ENCODE measurements around the gene HOXB3.

GRCh38 chr17:48547808-48548522 lies 42.1 kb downstream of the HOXB3 start:
- TF ChIP-seq CREB5 (CRISPR knock-in tag; IDR thresholded peaks at IDR 0.05; ENCODE audit: low read depth): no peak
- TF ChIP-seq TSHZ2 (CRISPR knock-in tag; IDR thresholded peaks at IDR 0.05): no peak
- TF ChIP-seq RARB (CRISPR knock-in tag; IDR thresholded peaks at IDR 0.05): no peak
- no peak for TF ChIP-seq PATZ1 (CRISPR knock-in tag; IDR thresholded peaks at IDR 0.05; ENCODE audit: borderline replicate concordance)
- TF ChIP-seq ESRRG (CRISPR knock-in tag; IDR thresholded peaks at IDR 0.05): no peak
- no peak for TF ChIP-seq TCF4 (CRISPR knock-in tag; IDR thresholded peaks at IDR 0.05; ENCODE audit: borderline replicate concordance)
- TF ChIP-seq SNAI2 (CRISPR knock-in tag; IDR thresholded peaks at IDR 0.05): no peak
- TF ChIP-seq ZFP3 (CRISPR knock-in tag; IDR thresholded peaks at IDR 0.05): no peak
- no peak for TF ChIP-seq TOX (CRISPR knock-in tag; IDR thresholded peaks at IDR 0.05; ENCODE audit: borderline replicate concordance)
- TF ChIP-seq ARNTL (CRISPR knock-in tag; IDR thresholded peaks at IDR 0.05; ENCODE audit: borderline replicate concordance, low read depth): no peak
- no peak for TF ChIP-seq ZNF565 (CRISPR knock-in tag; conservative IDR thresholded peaks at IDR 0.05; ENCODE audit: low read depth)

Data from SK-N-SH treated with all-trans-retinoic acid at 6 μM for 48 hours (cell line).